ENCODE measurements around the gene ALS2CL. TPM values are rescaled to one million over a fixed set of nuclear protein-coding genes. Genes with fewer than 3 reads are reported as not detected.

ALS2CL gene
- total RNA-seq, 1 experiment from 2014 or later, result 4.9 TPM

DNA sequence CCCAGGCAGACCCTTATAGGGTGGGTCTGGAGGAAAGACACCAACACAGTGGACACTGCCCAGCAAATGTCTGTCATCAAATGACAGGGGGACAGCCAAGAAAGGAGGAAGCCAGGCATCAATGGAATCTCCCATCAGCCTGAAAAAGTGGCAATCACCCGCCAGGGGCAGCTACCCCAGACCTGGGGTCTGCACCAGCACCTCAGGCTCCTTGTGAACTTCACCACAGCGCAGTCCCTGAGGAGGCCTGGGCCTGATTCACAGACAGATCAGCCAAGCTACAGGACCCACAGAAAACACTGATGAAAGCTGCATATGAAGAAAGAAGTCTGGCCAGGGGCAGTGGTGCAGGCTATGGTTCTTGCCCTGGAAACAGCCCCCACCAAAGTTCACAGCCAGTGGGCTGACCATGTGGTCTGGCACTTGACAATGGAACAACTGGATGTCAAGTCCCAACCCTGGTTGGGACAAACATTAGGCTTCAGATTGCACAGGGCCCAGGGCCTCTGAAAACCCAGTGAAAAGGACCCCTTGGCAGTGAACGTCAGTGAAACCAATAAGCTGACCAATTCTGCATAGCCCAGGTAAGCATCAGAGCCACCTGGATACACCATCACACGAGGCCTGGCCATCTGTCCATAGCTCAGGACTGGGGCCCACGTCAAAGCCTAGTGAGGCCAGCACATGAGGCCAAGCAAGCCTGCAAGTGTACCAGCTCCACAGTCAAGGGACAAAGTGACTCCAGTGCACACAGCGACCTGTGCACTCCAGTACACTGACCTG lies 29.1 kb downstream of the ALS2CL start:
- Histone ChIP-seq H3K9me3 (ENCODE audit: control insufficient read depth, low read depth, low read length) (no peaks in the 10 kb centered on the region), H2BK5ac (ENCODE audit: insufficient read length, low read length) (no peak overlapping the region), H2BK12ac (ENCODE audit: insufficient read length, low read depth, low read length) (no peak overlapping the region), H3K23ac (ENCODE audit: insufficient read length, low read depth, low read length) (no peak overlapping the region), H4K5ac (ENCODE audit: insufficient read length, low read depth, low read length) (no peak overlapping the region), H4K20me1 (ENCODE audit: control insufficient read depth, insufficient read depth, insufficient read length) (no peaks in the 10 kb centered on the region), H2AFZ (ENCODE audit: low read length) (no peak overlapping the region), H3K4me1 (ENCODE audit: insufficient read depth, low read length) (peaks cover 11% of the 10 kb centered on the region; the same call in 1 of the 2 replicates), H3K27ac (ENCODE audit: insufficient read length, low read depth, low read length) (no peak overlapping the region), H3K23me2 (ENCODE audit: insufficient read length, low read depth, low read length, poor library complexity, severe bottlenecking) (no peaks in the 10 kb centered on the region), H3K56ac (ENCODE audit: insufficient read length, low read depth, low read length) (no peak overlapping the region), H4K8ac (replicated peaks; ENCODE audit: insufficient read length, low read depth, low read length) (no peak overlapping the region), H2BK15ac (ENCODE audit: low read depth, low read length) (no peak overlapping the region), H2BK120ac (ENCODE audit: low read depth, low read length, poor library complexity, severe bottlenecking) (no peak overlapping the region), H3K27me3 (ENCODE audit: insufficient read depth, low read length) (no peaks in the 10 kb centered on the region), H3K18ac (ENCODE audit: insufficient read length, low read depth, low read length) (no peak overlapping the region), H3K79me2 (ENCODE audit: insufficient read depth, low read length) (no peaks in the 10 kb centered on the region), H2AK5ac (ENCODE audit: insufficient read length, low read length) (no peak overlapping the region), H3K14ac (ENCODE audit: insufficient read depth, low read length) (no peak overlapping the region), H3T11ph (ENCODE audit: low read length) (no peak overlapping the region), H2BK20ac (ENCODE audit: low read depth, low read length, poor library complexity, severe bottlenecking) (no peak overlapping the region), H3K9ac (ENCODE audit: extremely low read depth, insufficient read length, low read length) (no peak overlapping the region), H3K79me1 (ENCODE audit: insufficient read depth, low read depth, low read length, poor library complexity, severe bottlenecking) (no peaks in the 10 kb centered on the region), H3K4ac (ENCODE audit: low read depth, low read length) (no peak overlapping the region), H3K4me2 (ENCODE audit: insufficient read depth, insufficient read length, low read length) (no peak overlapping the region), H4K91ac (ENCODE audit: insufficient read length, low read depth, low read length) (no peak overlapping the region)
- H3K27me3 Mint-ChIP-seq (ENCODE audit: low read depth), result peaks cover 6% of the 10 kb centered on the region
- DNase-seq, result peak; percentile 19
- no peak for TF ChIP-seq CTCF (conservative IDR thresholded peaks at IDR 0.05)
- H3K9me3 Mint-ChIP-seq, result no peaks in the 10 kb centered on the region
- H3K36me3 Mint-ChIP-seq (ENCODE audit: insufficient read depth in 1 of 3, low read depth in 3 of 3), result no peaks in the 10 kb centered on the region
- H3K4me3 Mint-ChIP-seq, result no peak overlapping the region; a peak in 1 of 5 replicates
- H3K4me1 Mint-ChIP-seq, result peaks cover 47 to 48% of the 10 kb centered on the region in 2 experiments
- peak overlapping the region in 1 of 3 experiments; percentile 59; a peak in 1 of 7 replicates for H3K27ac Mint-ChIP-seq
- no CpG with 5 or more reads among the region's 6 CpGs for WGBS (ENCODE audit: extremely low coverage, insufficient read length, low lambda C conversion rate)
